ENCODE data around the gene LIPC. TPM values are rescaled to one million over a fixed set of nuclear protein-coding genes. Genes with fewer than 3 reads are reported as not detected.

LIPC gene
- total RNA-seq, 2 donors from 2014 or later: 0.52 to 0.59 TPM

DNA sequence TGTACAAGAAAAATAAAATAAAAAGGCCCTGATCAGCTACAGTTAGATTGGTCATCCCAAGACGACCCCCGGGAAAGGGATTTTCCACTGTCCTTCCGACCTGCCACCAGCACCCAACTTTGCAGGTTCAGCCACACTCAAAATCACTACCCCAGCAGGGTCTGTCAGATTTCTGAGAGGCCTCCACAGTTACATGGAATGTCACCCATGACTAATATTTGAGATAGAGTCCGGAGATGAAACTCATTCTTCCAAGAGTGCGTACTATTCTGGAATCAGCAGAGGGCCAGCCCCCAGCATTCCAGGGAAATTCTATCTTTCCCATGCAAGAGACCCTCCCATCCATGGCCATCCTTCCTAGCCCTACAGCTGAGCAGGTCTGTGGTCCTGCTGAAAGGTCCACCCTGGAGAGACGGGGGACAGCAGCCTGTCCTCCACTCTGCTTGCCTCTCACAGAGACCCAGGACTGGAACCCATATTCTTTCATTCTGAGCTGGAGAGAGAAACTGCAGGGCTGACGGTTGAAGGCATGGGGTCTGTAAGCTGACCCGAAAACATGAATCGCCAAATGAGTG, 5.8 kb downstream of the LIPC start:
- TF ChIP-seq, protein P1, sequence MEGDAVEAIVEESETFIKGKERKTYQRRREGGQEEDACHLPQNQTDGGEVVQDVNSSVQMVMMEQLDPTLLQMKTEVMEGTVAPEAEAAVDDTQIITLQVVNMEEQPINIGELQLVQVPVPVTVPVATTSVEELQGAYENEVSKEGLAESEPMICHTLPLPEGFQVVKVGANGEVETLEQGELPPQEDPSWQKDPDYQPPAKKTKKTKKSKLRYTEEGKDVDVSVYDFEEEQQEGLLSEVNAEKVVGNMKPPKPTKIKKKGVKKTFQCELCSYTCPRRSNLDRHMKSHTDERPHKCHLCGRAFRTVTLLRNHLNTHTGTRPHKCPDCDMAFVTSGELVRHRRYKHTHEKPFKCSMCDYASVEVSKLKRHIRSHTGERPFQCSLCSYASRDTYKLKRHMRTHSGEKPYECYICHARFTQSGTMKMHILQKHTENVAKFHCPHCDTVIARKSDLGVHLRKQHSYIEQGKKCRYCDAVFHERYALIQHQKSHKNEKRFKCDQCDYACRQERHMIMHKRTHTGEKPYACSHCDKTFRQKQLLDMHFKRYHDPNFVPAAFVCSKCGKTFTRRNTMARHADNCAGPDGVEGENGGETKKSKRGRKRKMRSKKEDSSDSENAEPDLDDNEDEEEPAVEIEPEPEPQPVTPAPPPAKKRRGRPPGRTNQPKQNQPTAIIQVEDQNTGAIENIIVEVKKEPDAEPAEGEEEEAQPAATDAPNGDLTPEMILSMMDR (IDR thresholded peaks at IDR 0.05): no peak
- no peak overlapping the region for H3K4me3 ChIP-seq
- peaks cover 0 to 54% of the 10 kb centered on the region in 2 donors for H3K4me1 ChIP-seq
- H3K27ac ChIP-seq: no peak overlapping the region
- no peaks in the 10 kb centered on the region for H3K36me3 ChIP-seq
- no peak for DNase-seq (ENCODE audit: low spot score)
- H3K27me3 ChIP-seq: no peaks in the 10 kb centered on the region
- H3K9me3 ChIP-seq: no peaks in the 10 kb centered on the region

GRCh38 chr15:58438111-58438510, 6.3 kb downstream of the LIPC start:
- TF ChIP-seq, protein P1 (IDR thresholded peaks at IDR 0.05): no peak
- H3K4me1 ChIP-seq: peaks cover 0 to 54% of the 10 kb centered on the region in 2 donors
- no peaks in the 10 kb centered on the region for H3K27me3 ChIP-seq
- H3K4me3 ChIP-seq: no peak overlapping the region
- H3K36me3 ChIP-seq: no peaks in the 10 kb centered on the region
- H3K9me3 ChIP-seq: no peaks in the 10 kb centered on the region
- peak overlapping the region in 1 of 2 donors; percentile 2 for H3K27ac ChIP-seq
- DNase-seq (ENCODE audit: low spot score): no peak

- peaks cover 0 to 46% of the 10 kb centered on the region in 2 donors for H3K4me1 ChIP-seq
- H3K27ac ChIP-seq: peak overlapping the region; percentile 83 to 88
Measured at GRCh38 chr15:58438956-58439355, 7.2 kb downstream of the LIPC start.

GRCh38 chr15:58440158-58440910, 8.5 kb downstream of the LIPC start:
- TF ChIP-seq, protein P1 (IDR thresholded peaks at IDR 0.05): no peak
- H3K4me3 ChIP-seq: no peak overlapping the region
- H3K36me3 ChIP-seq: no peaks in the 10 kb centered on the region
- H3K9me3 ChIP-seq: no peaks in the 10 kb centered on the region
- no peaks in the 10 kb centered on the region for H3K27me3 ChIP-seq
- DNase-seq (ENCODE audit: low spot score): peak; percentile 79
- peak overlapping the region; percentile 83 to 88 for H3K27ac ChIP-seq
- H3K4me1 ChIP-seq: peaks cover 0 to 51% of the 10 kb centered on the region in 2 donors

More at GRCh38 chr15:58438956-58439355, 7.2 kb downstream of the LIPC start:
- TF ChIP-seq, protein P1 (IDR thresholded peaks at IDR 0.05): peak in 1 of 2 donors; percentile 45
- DNase-seq (ENCODE audit: low spot score): no peak
- Histone ChIP-seq H3K9me3 (no peaks in the 10 kb centered on the region), H3K27me3 (no peaks in the 10 kb centered on the region), H3K4me3 (no peak overlapping the region), H3K36me3 (no peaks in the 10 kb centered on the region)

- Histone ChIP-seq H3K9me3 (no peaks in the 10 kb centered on the region), H3K4me1 (peaks cover 0 to 51% of the 10 kb centered on the region in 2 donors), H3K4me3 (no peak overlapping the region), H3K27me3 (no peaks in the 10 kb centered on the region), H3K27ac (peak overlapping the region; percentile 83 to 88), H3K36me3 (no peaks in the 10 kb centered on the region)
- TF ChIP-seq, protein P1 (IDR thresholded peaks at IDR 0.05): no peak
- no peak for DNase-seq (ENCODE audit: low spot score)
Measured at GRCh38 chr15:58440922-58441321, 9.1 kb downstream of the LIPC start.

Measured in right atrium auricular region (tissue), 2 donors.